ENCODE measurements around the gene MED13L. TPM values are rescaled to one million over a fixed set of nuclear protein-coding genes. Genes with fewer than 3 reads are reported as not detected.

Gene MED13L
- total RNA-seq, 4 donors from 2014 or later = 158 to 247 (median 166) TPM

- intact Hi-C loops (cut with DNase I; ENCODE audit: low total_unique reads) = no loop called here
- no peak for DNase-seq (ENCODE audit: low spot score in 2 of 2)
- no peak for TF ChIP-seq POLR2A (IDR thresholded peaks at IDR 0.05)
- no peak for TF ChIP-seq CTCF (IDR thresholded peaks at IDR 0.05)
- WGBS, 2 donors = 93 to 95% methylated on average over 8 of the region's 8 CpGs
- no peak overlapping the region for H3K4me3 ChIP-seq (ENCODE audit: low read depth, poor library complexity, severe bottlenecking)
Measured at GRCh38 chr12:116146386-116146785, 131.1 kb downstream of the MED13L start.

- intact Hi-C loops (cut with DNase I; ENCODE audit: low total_unique reads) = no loop called here
- 94 to 99% methylated on average over 3 of the region's 3 CpGs for WGBS, 2 donors
- DNase-seq (ENCODE audit: low spot score in 2 of 2) = no peak
- TF ChIP-seq CTCF (IDR thresholded peaks at IDR 0.05) (no peak), POLR2A (IDR thresholded peaks at IDR 0.05) (no peak)
- H3K4me3 ChIP-seq (ENCODE audit: low read depth, poor library complexity, severe bottlenecking) = no peak overlapping the region
Measured at GRCh38 chr12:116145451-116145850, 132.0 kb downstream of the MED13L start.

GRCh38 chr12:116144384-116144783, 133.1 kb downstream of the MED13L start:
- 49 to 53% methylated on average over 1 of the region's 1 CpG for WGBS, 2 donors
- no peak for DNase-seq (ENCODE audit: low spot score in 2 of 2)
- intact Hi-C loops (cut with DNase I; ENCODE audit: low total_unique reads) = no loop called here
- no peak overlapping the region for H3K4me3 ChIP-seq (ENCODE audit: low read depth, poor library complexity, severe bottlenecking)
- TF ChIP-seq CTCF (IDR thresholded peaks at IDR 0.05) = no peak
- TF ChIP-seq POLR2A (IDR thresholded peaks at IDR 0.05) = no peak

GRCh38 chr12:116143909-116144308, 133.6 kb downstream of the MED13L start:
- TF ChIP-seq POLR2A (IDR thresholded peaks at IDR 0.05) = no peak
- no peak for TF ChIP-seq CTCF (IDR thresholded peaks at IDR 0.05)
- DNase-seq (ENCODE audit: low spot score in 2 of 2) = no peak
- 33 to 43% methylated on average over 1 of the region's 1 CpG for WGBS, 2 donors
- H3K4me3 ChIP-seq (ENCODE audit: low read depth, poor library complexity, severe bottlenecking) = no peak overlapping the region
- intact Hi-C loops (cut with DNase I; ENCODE audit: low total_unique reads) = no loop called here

GRCh38 chr12:116142936-116143898, 134.3 kb downstream of the MED13L start:
- H3K4me3 ChIP-seq (ENCODE audit: low read depth, poor library complexity, severe bottlenecking) = no peak overlapping the region
- 45 to 46% methylated on average over 9 of the region's 9 CpGs for WGBS, 2 donors
- TF ChIP-seq CTCF (IDR thresholded peaks at IDR 0.05) (no peak), POLR2A (IDR thresholded peaks at IDR 0.05) (no peak)
- no peak for DNase-seq (ENCODE audit: low spot score in 2 of 2)
- intact Hi-C loops (cut with DNase I; ENCODE audit: low total_unique reads) = no loop called here

Measured in lower leg skin (tissue), 4 donors.